LNCaP clone FGC (cell line): ENCODE measurements around the gene MRPS21.
A peak's percentile ranks its signal among the peaks of the same experiment; 100 is the strongest.
"Not testable (repeated sequence)": the region's sequence is repeated elsewhere in the genome, so short reads cannot be mapped to it uniquely, and the experiment has no call there.

Experiments used
- DNase-seq: peaks from one replicate; pipeline ENCODE4 v3.0.0-alpha.2; 2011; ENCODE audit warnings: low read depth
- H3K4me3 ChIP-seq: 2 replicates; pipeline ENCODE4 v1.5.1; 2011; ENCODE audit warnings: mild to moderate bottlenecking, low read depth, low read length, control low read depth
- CTCF ChIP-seq: IDR thresholded peaks from 2 replicates; pipeline ENCODE4 v1.5.1; 2012; ENCODE audit warnings: mild to moderate bottlenecking; ENCODE audit not compliant: control insufficient read depth, insufficient read depth; ENCODE audit errors: extremely low read depth

MRPS21 gene

GRCh38 chr1:150302338-150302737 is 8.7 kb downstream of the MRPS21 start:
- no peak overlapping the region for H3K4me3 ChIP-seq
- DNase-seq: no peak
- no peak for TF ChIP-seq CTCF

GRCh38 chr1:150302902-150303301 is 9.2 kb downstream of the MRPS21 start:
- no peak overlapping the region for H3K4me3 ChIP-seq
- no peak for DNase-seq
- no peak for TF ChIP-seq CTCF

GRCh38 chr1:150308585-150308984 is 14.9 kb downstream of the MRPS21 start:
- not testable (repeated sequence) for H3K4me3 ChIP-seq, DNase-seq

GRCh38 chr1:150309758-150310508 is 16.3 kb downstream of the MRPS21 start:
- H3K4me3 ChIP-seq: no peak overlapping the region
- no peak for TF ChIP-seq CTCF
- no peak for DNase-seq

GRCh38 chr1:150311762-150312161 is 18.1 kb downstream of the MRPS21 start:
- no peak for DNase-seq
- TF ChIP-seq CTCF: no peak
- no peak overlapping the region for H3K4me3 ChIP-seq

GRCh38 chr1:150314691-150315090 is 21.0 kb downstream of the MRPS21 start:
- DNase-seq, H3K4me3 ChIP-seq: not testable (repeated sequence)

GRCh38 chr1:150320667-150320978 is 27.0 kb downstream of the MRPS21 start:
- no peak for DNase-seq
- peak overlapping the region; percentile 79 for H3K4me3 ChIP-seq
- TF ChIP-seq CTCF: no peak

GRCh38 chr1:150321826-150322166 is 28.1 kb downstream of the MRPS21 start:
- DNase-seq: no peak
- H3K4me3 ChIP-seq: peak overlapping the region; percentile 79
- no peak for TF ChIP-seq CTCF
